ENCODE results near the gene ZNF681. TPM values are rescaled to one million over a fixed set of nuclear protein-coding genes. Genes with fewer than 3 reads are reported as not detected.

ZNF681 gene
- total and polyA plus RNA-seq, 2 of the 4 experiments (the other 2 are of a cell fraction), result 0.15 to 0.54 TPM

GRCh38 chr19:23792784-23793183 lies 34.1 kb upstream of the ZNF681 start:
- Histone ChIP-seq H3K14ac (replicated peaks; ENCODE audit: low read depth, low read length) (no peak overlapping the region), H3K18ac (ENCODE audit: low read depth, low read length) (no peak overlapping the region), H2AFZ (replicated peaks; ENCODE audit: low read length, poor library complexity) (no peak overlapping the region), H3K4ac (ENCODE audit: low read depth, low read length) (no peak overlapping the region), H2BK120ac (ENCODE audit: low read depth, low read length) (no peak overlapping the region), H3K79me1 (ENCODE audit: low read depth in 1 of 2, low read length in 2 of 2) (no peaks in the 10 kb centered on the region), H2AK5ac (ENCODE audit: low read depth, low read length) (no peak overlapping the region), H2BK5ac (ENCODE audit: low read depth, low read length, poor library complexity, severe bottlenecking) (no peak overlapping the region), H2AK9ac (replicated peaks; ENCODE audit: low read depth, low read length, poor library complexity) (no peak overlapping the region), H3K9me1 (ENCODE audit: insufficient read depth, low read length) (no peaks in the 10 kb centered on the region), H3K4me2 (ENCODE audit: low read depth, low read length) (no peak overlapping the region), H4K5ac (ENCODE audit: low read depth, low read length) (no peak overlapping the region), H3K4me3 (ENCODE audit: insufficient read depth, low read depth, low read length) (no peak overlapping the region), H4K8ac (ENCODE audit: low read depth in 2 of 2, low read length in 2 of 2) (no peak overlapping the region), H3K27me3 (ENCODE audit: control insufficient read depth, insufficient read depth, low read length) (no peaks in the 10 kb centered on the region), H4K20me1 (ENCODE audit: insufficient read depth, low read length) (no peaks in the 10 kb centered on the region), H2BK20ac (ENCODE audit: low read depth, low read length) (no peak overlapping the region), H4K91ac (ENCODE audit: insufficient read depth, low read depth, low read length) (no peak overlapping the region), H3K27ac (ENCODE audit: insufficient read depth, low read length) (no peak overlapping the region), H3K4me1 (ENCODE audit: control insufficient read depth, insufficient read depth, low read length) (no peaks in the 10 kb centered on the region), H3K36me3 (ENCODE audit: control insufficient read depth, insufficient read depth, low read length) (no peaks in the 10 kb centered on the region), H3K9me3 (ENCODE audit: control insufficient read depth, insufficient read depth, low read length) (peaks cover 8% of the 10 kb centered on the region), H2BK15ac (ENCODE audit: low read depth, low read length) (no peak overlapping the region), H3K56ac (ENCODE audit: extremely low read depth, insufficient read depth, low read length) (no peak overlapping the region), H3K23ac (ENCODE audit: low read depth, low read length) (no peak overlapping the region), H3K9ac (ENCODE audit: low read depth, low read length) (no peak overlapping the region)
- no peak for DNase-seq
- BruUV-seq (replicated peaks), result no TSS peak
- dilution Hi-C loops (cut with HindIII; ENCODE audit: low sequenced_read_pairs, unreplicated experiment) (no loop called here), in situ Hi-C loops (cut with MboI; ENCODE audit: low sequenced_read_pairs) (no loop called here), intact Hi-C loops (cut with micrococcal nuclease) (no loop called here)
- ChIA-PET CTCF (interaction anchor here (0.6 kb wide), 1 partner anchor 22 kb away, joined by 3 read pairs; no protein-coding TSS in a partner anchor), POLR2A (ENCODE audit: unreplicated experiment) (interaction anchor here (0.6 kb wide), 1 partner anchor 411 kb away, joined by 3 read pairs; no protein-coding TSS in a partner anchor)
- WGBS, 2 experiments (ENCODE audit: extremely low coverage in 2 of 2, insufficient read length in 1 of 2), result 92% methylated on average over 2 of the region's 5 CpGs; no CpG with 5 or more reads in 1 of the 2 experiments
- no peak for ATAC-seq (ENCODE audit: low read depth)
- no peak for TF ChIP-seq NFE2L2 (IDR thresholded peaks at IDR 0.05; ENCODE audit: low read depth, low read length)
- TF ChIP-seq RFX5 (IDR thresholded peaks at IDR 0.05; ENCODE audit: low read depth, low read length), result no peak
- TF ChIP-seq SMC3 (IDR thresholded peaks at IDR 0.05; ENCODE audit: low read depth, low read length), result no peak
- no peak for TF ChIP-seq CHD1 (IDR thresholded peaks at IDR 0.05; ENCODE audit: low read depth, low read length)
- TF ChIP-seq, protein P1, sequence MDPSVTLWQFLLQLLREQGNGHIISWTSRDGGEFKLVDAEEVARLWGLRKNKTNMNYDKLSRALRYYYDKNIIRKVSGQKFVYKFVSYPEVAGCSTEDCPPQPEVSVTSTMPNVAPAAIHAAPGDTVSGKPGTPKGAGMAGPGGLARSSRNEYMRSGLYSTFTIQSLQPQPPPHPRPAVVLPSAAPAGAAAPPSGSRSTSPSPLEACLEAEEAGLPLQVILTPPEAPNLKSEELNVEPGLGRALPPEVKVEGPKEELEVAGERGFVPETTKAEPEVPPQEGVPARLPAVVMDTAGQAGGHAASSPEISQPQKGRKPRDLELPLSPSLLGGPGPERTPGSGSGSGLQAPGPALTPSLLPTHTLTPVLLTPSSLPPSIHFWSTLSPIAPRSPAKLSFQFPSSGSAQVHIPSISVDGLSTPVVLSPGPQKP (IDR thresholded peaks at IDR 0.05; ENCODE audit: borderline replicate concordance, low read depth, low read length), result no peak
- TF ChIP-seq FOS (IDR thresholded peaks at IDR 0.05; ENCODE audit: low read depth, low read length), result no peak
- TF ChIP-seq RAD21 (IDR thresholded peaks at IDR 0.05; ENCODE audit: low read length), result no peak
- no peak for TF ChIP-seq MXI1 (IDR thresholded peaks at IDR 0.05; ENCODE audit: borderline replicate concordance, low read depth, low read length)
- TF ChIP-seq MAFK (IDR thresholded peaks at IDR 0.05; ENCODE audit: low read depth, low read length), result no peak

Measured in IMR-90 (cell line).